HG02884 (cell line): ENCODE measurements around the gene AKAP8L.

ENCODE experiments used
- ATAC-seq: cut with Tn5 transposase; IDR thresholded peaks from one replicate; pipeline ENCODE4 v1.9.1; 2021; ENCODE audit warnings: mild to moderate bottlenecking, moderate library complexity; ENCODE audit not compliant: unreplicated experiment

AKAP8L gene

GRCh38 chr19:15433519-15434069 is 14.8 kb upstream of the AKAP8L start:
- no peak for ATAC-seq

GRCh38 chr19:15432629-15433518 is 14.1 kb upstream of the AKAP8L start:
- no peak for ATAC-seq

GRCh38 chr19:15432018-15432494 is 13.3 kb upstream of the AKAP8L start:
- ATAC-seq, result no peak

GRCh38 chr19:15431396-15432017 is 12.7 kb upstream of the AKAP8L start:
- no peak for ATAC-seq

GRCh38 chr19:15430526-15431120 is 11.8 kb upstream of the AKAP8L start:
- ATAC-seq, result no peak

- no peak for ATAC-seq
Observed at GRCh38 chr19:15429825-15430467, 11.2 kb upstream of the AKAP8L start.

GRCh38 chr19:15428956-15429824 is 10.4 kb upstream of the AKAP8L start:
- no peak for ATAC-seq

- ATAC-seq, result no peak
Observed at GRCh38 chr19:15427991-15428471, 9.2 kb upstream of the AKAP8L start.

- ATAC-seq, result no peak
Observed at GRCh38 chr19:15427350-15427700, 8.5 kb upstream of the AKAP8L start.

- no peak for ATAC-seq
Observed at GRCh38 chr19:15426485-15427349, 7.9 kb upstream of the AKAP8L start.

- no peak for ATAC-seq
Observed at GRCh38 chr19:15425321-15425950, 6.6 kb upstream of the AKAP8L start.

- ATAC-seq, result no peak
Observed at GRCh38 chr19:15424692-15425272, 6.0 kb upstream of the AKAP8L start.

GRCh38 chr19:15424121-15424520 is 5.3 kb upstream of the AKAP8L start:
- ATAC-seq, result no peak

GRCh38 chr19:15423130-15423529 is 4.3 kb upstream of the AKAP8L start:
- ATAC-seq, result no peak

- ATAC-seq, result no peak
Observed at GRCh38 chr19:15422296-15423075, 3.7 kb upstream of the AKAP8L start.

- no peak for ATAC-seq
Observed at GRCh38 chr19:15421721-15422260, 3.0 kb upstream of the AKAP8L start.

- ATAC-seq, result no peak
Observed at GRCh38 chr19:15421136-15421695, 2.4 kb upstream of the AKAP8L start.
